H1 (cell line): ENCODE data around the gene GREB1L. TPM values are rescaled to one million over a fixed set of nuclear protein-coding genes. Genes with fewer than 3 reads are reported as not detected.

Experiments used
- CTCF ChIA-PET: fragments of 300-600 bp; sonication (Branson Sonifier 250); formaldehyde crosslinking; loops from one replicate; lab custom pipeline; 2021; ENCODE audit not compliant: partially characterized antibody; lab: Charles Lee
- POLR2A ChIA-PET: fragments of 300-600 bp; sonication (Branson Sonifier 250); formaldehyde crosslinking; loops from one replicate; lab custom pipeline; 2021; ENCODE audit warnings: inconsistent platforms; ENCODE audit not compliant: partially characterized antibody; lab: Charles Lee
- DNase-seq, 2 experiments: peaks; one replicate each; pipeline versions ENCODE4 v3.0.0 to v3.0.0-alpha.2; 2010 to 2022; ENCODE audit warnings: low spot score in 2 of 2, low read depth in 1 of 2, mixed read lengths in 1 of 2
- FAIRE-seq: peaks from 2 replicates; lab custom pipeline; 2011; peaks lifted over from hg19 to GRCh38; lab: Jason Lieb, UNC
- H2AFZ ChIP-seq: 2 replicates; pipeline ENCODE4 v1.8.1; 2012; ENCODE audit warnings: low read length, inconsistent platforms
- H2AK5ac ChIP-seq: 2 replicates; pipeline ENCODE4 v1.6.1; 2013; ENCODE audit warnings: low read depth, low read length
- H2BK120ac ChIP-seq: replicated peaks from 2 replicates; pipeline ENCODE3; 2013; ENCODE audit warnings: low read depth, low read length, inconsistent platforms
- H2BK12ac ChIP-seq: 2 replicates; pipeline ENCODE4 v1.6.1; 2013; ENCODE audit warnings: low read depth, low read length
- H2BK15ac ChIP-seq: 2 replicates; pipeline ENCODE4 v1.6.1; 2013; ENCODE audit warnings: low read length
- H2BK20ac ChIP-seq: 2 replicates; pipeline ENCODE4 v1.6.1; 2013; ENCODE audit warnings: low read length
- H2BK5ac ChIP-seq: 2 replicates; pipeline ENCODE4 v1.6.1; 2013; ENCODE audit warnings: low read depth, low read length
- H3K14ac ChIP-seq: 2 replicates; pipeline ENCODE4 v1.6.1; 2013; ENCODE audit warnings: inconsistent platforms; ENCODE audit not compliant: insufficient read length
- H3K18ac ChIP-seq: 2 replicates; pipeline ENCODE4 v1.6.1; 2013; ENCODE audit warnings: low read length; ENCODE audit errors: extremely low read depth
- H3K23ac ChIP-seq: 2 replicates; pipeline ENCODE4 v1.6.1; 2013; ENCODE audit warnings: inconsistent platforms; ENCODE audit not compliant: insufficient read length
- H3K23me2 ChIP-seq: 2 replicates; pipeline ENCODE4 v1.6.1; 2013; ENCODE audit warnings: low read depth, low read length
- H3K27ac ChIP-seq: 2 replicates; pipeline ENCODE4 v1.6.1; 2011; ENCODE audit warnings: low read depth, low read length, inconsistent platforms
- H3K27me3 ChIP-seq, 4 experiments: replicated peaks in 1 of 4; 1 replicate in 1 of 4; 2 replicates in 3 of 4; pipeline versions ENCODE4 v1.6.1 to v1.8.1; 2011 to 2013; ENCODE audit warnings: low read length in 3 of 4, mild to moderate bottlenecking in 3 of 4, inconsistent platforms in 2 of 4, mixed read lengths in 2 of 4, moderate library complexity in 1 of 4; ENCODE audit not compliant: control insufficient read depth in 3 of 4, insufficient read depth in 3 of 4; ENCODE audit errors: extremely low read depth in 1 of 4
- H3K36me3 ChIP-seq, 4 experiments: 2 replicates each; pipeline versions ENCODE4 v1.6.1 to v1.8.1; 2011 to 2013; ENCODE audit warnings: mild to moderate bottlenecking in 4 of 4, low read length in 3 of 4, moderate library complexity in 2 of 4, control low read depth in 1 of 4, inconsistent platforms in 1 of 4; ENCODE audit not compliant: insufficient read depth in 4 of 4, control insufficient read depth in 2 of 4
- H3K4ac ChIP-seq: replicated peaks from 2 replicates; pipeline ENCODE3; 2013; ENCODE audit warnings: low read length, low read depth, mixed read lengths, inconsistent platforms; ENCODE audit not compliant: insufficient read length
- H3K4me1 ChIP-seq, 4 experiments: replicated peaks in 1 of 4; 1 replicate in 1 of 4; 2 replicates in 3 of 4; pipeline versions ENCODE4 v1.6.1 to v1.8.1; 2011 to 2013; ENCODE audit warnings: low read length in 3 of 4, inconsistent platforms in 2 of 4, mixed read lengths in 1 of 4; ENCODE audit not compliant: insufficient read depth in 4 of 4, control insufficient read depth in 3 of 4
- H3K4me2 ChIP-seq, 2 experiments: 2 replicates each; pipeline versions ENCODE4 v1.6.1 to v1.8.1; 2011 to 2013; ENCODE audit warnings: low read depth in 2 of 2, low read length in 2 of 2, control low read depth in 1 of 2, inconsistent platforms in 1 of 2, mild to moderate bottlenecking in 1 of 2; ENCODE audit not compliant: insufficient read depth in 1 of 2
- H3K4me3 ChIP-seq, 4 experiments: fragments of 200-600, 300-600 bp in 1 of 4; sonication (generic), shearing (Covaris generic), sonication (Bioruptor Twin) in 1 of 4; 2 replicates each; pipeline versions ENCODE4 v1.5.1 to v1.8.1; 2011 to 2016; ENCODE audit warnings: low read length in 4 of 4, low read depth in 3 of 4, control low read depth in 2 of 4, inconsistent platforms in 2 of 4, mild to moderate bottlenecking in 2 of 4, mixed read lengths in 1 of 4, moderate library complexity in 1 of 4; ENCODE audit not compliant: insufficient read depth in 2 of 4; ENCODE audit errors: extremely low read depth in 1 of 4
- H3K56ac ChIP-seq: replicated peaks from 2 replicates; pipeline ENCODE3; 2013; ENCODE audit warnings: low read depth, mild to moderate bottlenecking, mixed read lengths, low read length, inconsistent platforms; ENCODE audit not compliant: insufficient read length
- H3K79me1 ChIP-seq: 2 replicates; pipeline ENCODE4 v1.6.1; 2013; ENCODE audit warnings: low read depth, low read length, control low read depth
- H3K79me2 ChIP-seq, 2 experiments: 2 replicates each; pipeline versions ENCODE4 v1.6.1 to v1.8.1; 2012 to 2013; ENCODE audit warnings: low read length in 2 of 2, mild to moderate bottlenecking in 2 of 2, inconsistent platforms in 1 of 2; ENCODE audit not compliant: insufficient read depth in 2 of 2, control insufficient read depth in 1 of 2
- H3K9ac ChIP-seq, 4 experiments: replicated peaks in 1 of 4; 1 replicate in 1 of 4; 2 replicates in 3 of 4; pipeline versions ENCODE4 v1.6.1 to v1.8.1; 2011 to 2013; ENCODE audit warnings: low read depth in 3 of 4, low read length in 3 of 4, control low read depth in 2 of 4, mild to moderate bottlenecking in 2 of 4, moderate library complexity in 2 of 4, inconsistent platforms in 1 of 4; ENCODE audit errors: extremely low read depth in 1 of 4
- H3K9me3 ChIP-seq, 2 experiments: 2 replicates each; pipeline versions ENCODE4 v1.6.1 to v1.8.1; 2012 to 2013; ENCODE audit warnings: mild to moderate bottlenecking in 2 of 2, moderate library complexity in 2 of 2, control low read depth in 1 of 2, inconsistent platforms in 1 of 2, low read depth in 1 of 2, low read length in 1 of 2, mixed read lengths in 1 of 2; ENCODE audit not compliant: insufficient read depth in 2 of 2
- H4K20me1 ChIP-seq, 2 experiments: replicated peaks in 1 of 2; 2 replicates each; pipeline versions ENCODE3 to v1.8.1; 2011 to 2013; ENCODE audit warnings: inconsistent platforms in 2 of 2, low read length in 2 of 2, mild to moderate bottlenecking in 1 of 2; ENCODE audit not compliant: insufficient read depth in 2 of 2, control insufficient read depth in 1 of 2
- H4K5ac ChIP-seq: 2 replicates; pipeline ENCODE4 v1.6.1; 2013; ENCODE audit warnings: low read length, low read depth, mixed read lengths, inconsistent platforms; ENCODE audit not compliant: insufficient read length
- H4K8ac ChIP-seq: 2 replicates; pipeline ENCODE4 v1.8.0; 2013; ENCODE audit warnings: mild to moderate bottlenecking, moderate library complexity, low read length, inconsistent platforms; ENCODE audit not compliant: insufficient read depth; ENCODE audit errors: extremely low read depth
- H4K91ac ChIP-seq: replicated peaks from 2 replicates; pipeline ENCODE3; 2013; ENCODE audit warnings: low read length, mixed read lengths, inconsistent platforms; ENCODE audit not compliant: insufficient read length
- BCL11A ChIP-seq, 2 experiments: IDR thresholded peaks; one replicate each; pipeline ENCODE4 v1.6.1; 2011; ENCODE audit warnings: low read depth in 2 of 2, low read length in 2 of 2, mild to moderate bottlenecking in 2 of 2
- CBX5 ChIP-seq: fragments of 300-800, 300-1000 bp; sonication (generic); IDR thresholded peaks from 2 replicates; pipeline ENCODE4 v1.7.1; 2016; ENCODE audit warnings: antibody characterized with exemption, low read length, low read depth
- CTCF ChIP-seq, 3 experiments: IDR thresholded peaks; 1 replicate in 2 of 3; 2 replicates in 1 of 3; pipeline versions ENCODE4 v1.5.1 to v1.6.1; 2011; ENCODE audit warnings: low read length in 3 of 3, mild to moderate bottlenecking in 3 of 3, inconsistent platforms in 2 of 3, low read depth in 1 of 3, moderate library complexity in 1 of 3; ENCODE audit not compliant: insufficient read depth in 1 of 3; ENCODE audit errors: control extremely low read depth in 1 of 3
- EZH2 ChIP-seq: fragments of 200-600 bp; sonication (generic); IDR thresholded peaks from 2 replicates; pipeline ENCODE4 v1.7.1; 2012; ENCODE audit warnings: low read depth, mild to moderate bottlenecking, moderate library complexity, low read length, inconsistent platforms; ENCODE audit not compliant: severe bottlenecking
- MAX ChIP-seq: IDR thresholded peaks from 2 replicates; pipeline ENCODE4 v1.6.1; 2012; ENCODE audit warnings: inconsistent platforms
- TCF12 ChIP-seq: IDR thresholded peaks from 2 replicates; pipeline ENCODE4 v1.6.1; 2011; ENCODE audit warnings: low read depth, mild to moderate bottlenecking, low read length
- USF2 ChIP-seq: IDR thresholded peaks from 2 replicates; pipeline ENCODE4 v1.6.1; 2011; ENCODE audit warnings: low read length, improper control_type of control experiment
- WGBS, 2 experiments: shearing (Covaris generic) in 1 of 2; methylation state at CpG; one replicate each; pipeline versions ENCODE4 v1.1.6 to v1.1.7; 2013 to 2015; ENCODE audit warnings: low lambda C conversion rate in 2 of 2, mixed read lengths in 2 of 2, inconsistent platforms in 1 of 2, low coverage in 1 of 2, missing lambda C conversion rate in 1 of 2; ENCODE audit not compliant: insufficient replicate concordance in 2 of 2, insufficient coverage in 1 of 2, insufficient read length in 1 of 2; ENCODE audit errors: extremely low coverage in 1 of 2, missing lambda C conversion rate in 1 of 2; 5-methylcytosine and 5-hydroxymethylcytosine counted together
- polyA plus RNA-seq, 7 experiments: library from polyadenylated mRNA; depleted of rRNA in 3 of 7; stranded (reverse) in 5 of 7; unstranded in 2 of 7; fragments of >200 nt in 5 of 7; fragments of 200-250 nt in 2 of 7; gene quantifications; 1 replicate in 5 of 7; 2 replicates in 1 of 7; 4 replicates in 1 of 7; pipeline versions ENCODE4 v1.2.1 to v1.2.3, GENCODE V29; 2011 to 2013; ENCODE audit warnings: missing spikeins in 2 of 7, mixed read lengths in 2 of 7
- total RNA-seq: library from RNA; stranded (reverse); fragmentation: NEBNext Ultra II Directional; extraction: Animal tissue kit (Norgen Biotek cat#: 25700); gene quantifications from 2 replicates; pipeline ENCODE4 v1.2.1, GENCODE V29; 2021

The GREB1L gene
- total and polyA plus RNA-seq, 2 of the 8 experiments (the other 6 are each of a cell fraction or from before 2014, with no cell fraction given), result 0.34 to 1.6 TPM

- Histone ChIP-seq H2AFZ (no peak overlapping the region), H3K79me2 (no peaks in the 10 kb centered on the region), H2BK15ac (no peak overlapping the region), H3K4me2 (no peak overlapping the region), H2BK5ac (no peak overlapping the region), H3K23me2 (no peaks in the 10 kb centered on the region), H3K23ac (no peak overlapping the region), H3K27ac (no peak overlapping the region), H3K56ac (no peak overlapping the region), H3K9ac (no peak overlapping the region), H3K9me3 (peaks cover 0 to 3% of the 10 kb centered on the region in 2 experiments; a peak in 1 of 4 replicates), H2BK20ac (no peak overlapping the region), H4K91ac (no peak overlapping the region), H4K20me1 (no peaks in the 10 kb centered on the region), H3K27me3 (no peaks in the 10 kb centered on the region), H4K8ac (no peak overlapping the region), H3K18ac (no peak overlapping the region), H3K36me3 (no peaks in the 10 kb centered on the region), H2AK5ac (no peak overlapping the region), H3K4me1 (peaks cover 0 to 13% (median 2%) of the 10 kb centered on the region in 4 experiments; a peak in 1 of 7 replicates), H4K5ac (no peak overlapping the region), H2BK120ac (no peak overlapping the region), H3K79me1 (no peaks in the 10 kb centered on the region), H3K4me3 (no peak overlapping the region), H2BK12ac (no peak overlapping the region), H3K14ac (no peak overlapping the region), H3K4ac (no peak overlapping the region)
- TF ChIP-seq MAX, result no peak
- no peak for TF ChIP-seq BCL11A (IDR thresholded peaks at IDR 0.05; ENCODE audit: low read depth in 2 of 2, low read length in 2 of 2)
- TF ChIP-seq EZH2, result no peak
- no peak for TF ChIP-seq CTCF (IDR thresholded peaks at IDR 0.05; ENCODE audit: control extremely low read depth in 1 of 3, insufficient read depth in 1 of 3, low read depth in 1 of 3, low read length in 3 of 3)
- no peak for TF ChIP-seq TCF12
- no peak for TF ChIP-seq CBX5
- no peak for TF ChIP-seq USF2
- WGBS, 2 experiments, result 87% methylated on average over 1 of the region's 1 CpG; no CpG with 5 or more reads in 1 of the 2 experiments
- DNase-seq, result no peak
- ChIA-PET CTCF (no interaction called here), POLR2A (no interaction called here)
- no peak for FAIRE-seq
Observed at GRCh38 chr18:21344860-21345259, 102.8 kb downstream of the GREB1L start.
